HG03354 (cell line): Measurements from ENCODE around the gene SIX2.

Experiments used
- ATAC-seq: cut with Tn5 transposase; IDR thresholded peaks from one replicate; pipeline ENCODE4 v1.9.1; 2021; ENCODE audit warnings: mild to moderate bottlenecking; ENCODE audit not compliant: unreplicated experiment, poor library complexity, severe bottlenecking

The SIX2 gene

GRCh38 chr2:45024600-45025291, 15.5 kb upstream of the SIX2 start:
- no peak for ATAC-seq

- no peak for ATAC-seq
These were observed 14.8 kb upstream of the SIX2 start for GRCh38 chr2:45024097-45024496.

- ATAC-seq = no peak
These were observed 11.2 kb upstream of the SIX2 start for GRCh38 chr2:45020439-45020838.

- ATAC-seq = no peak
These were observed 8.8 kb upstream of the SIX2 start for GRCh38 chr2:45018023-45018422.

- no peak for ATAC-seq
These were observed 5.6 kb upstream of the SIX2 start for GRCh38 chr2:45014831-45015230.

- no peak for ATAC-seq
These were observed 4.9 kb upstream of the SIX2 start for GRCh38 chr2:45014016-45014702.

- no peak for ATAC-seq
These were observed 4.2 kb upstream of the SIX2 start for GRCh38 chr2:45013229-45014015.

- no peak for ATAC-seq
These were observed 3.5 kb upstream of the SIX2 start for GRCh38 chr2:45012733-45013132.

- no peak for ATAC-seq
These were observed 2.7 kb upstream of the SIX2 start for GRCh38 chr2:45011621-45012602.

GRCh38 chr2:45011121-45011520, 1.9 kb upstream of the SIX2 start:
- no peak for ATAC-seq

GRCh38 chr2:45010702-45011012, 1.4 kb upstream of the SIX2 start:
- ATAC-seq = no peak

GRCh38 chr2:45009928-45010701, 863 bp upstream of the SIX2 start:
- ATAC-seq = no peak

GRCh38 chr2:45008296-45009129, 739 bp downstream of the SIX2 start:
- ATAC-seq = no peak

- no peak for ATAC-seq
These were observed 1.3 kb downstream of the SIX2 start for GRCh38 chr2:45007961-45008295.

GRCh38 chr2:45006942-45007287, 2.3 kb downstream of the SIX2 start:
- ATAC-seq = no peak

GRCh38 chr2:45006041-45006941, 3.0 kb downstream of the SIX2 start:
- ATAC-seq = no peak

- no peak for ATAC-seq
These were observed 3.8 kb downstream of the SIX2 start for GRCh38 chr2:45005261-45006002.
